NCI-H128 (cell line): ENCODE measurements around the gene SPATA31E1.

ENCODE experiments used
- DNase-seq: peaks from one replicate; lab custom pipeline; 2025; ENCODE audit not compliant: unreplicated experiment; lab: John Stamatoyannopoulos, UW

Gene SPATA31E1

GRCh38 chr9:87862536-87863268 lies 20.0 kb upstream of the SPATA31E1 start:
- no peak for DNase-seq

- no peak for DNase-seq
These were observed 18.7 kb upstream of the SPATA31E1 start for GRCh38 chr9:87863882-87864465.

- no peak for DNase-seq
These were observed 17.8 kb upstream of the SPATA31E1 start for GRCh38 chr9:87864915-87865314.

GRCh38 chr9:87865626-87866025 lies 17.1 kb upstream of the SPATA31E1 start:
- no peak for DNase-seq

GRCh38 chr9:87867391-87867790 lies 15.3 kb upstream of the SPATA31E1 start:
- DNase-seq, result no peak

- no peak for DNase-seq
These were observed 14.5 kb upstream of the SPATA31E1 start for GRCh38 chr9:87868175-87868574.

- no peak for DNase-seq
These were observed 14.0 kb upstream of the SPATA31E1 start for GRCh38 chr9:87868635-87869034.

- DNase-seq, result no peak
These were observed 13.6 kb upstream of the SPATA31E1 start for GRCh38 chr9:87869082-87869481.

- DNase-seq, result no peak
These were observed 11.1 kb upstream of the SPATA31E1 start for GRCh38 chr9:87871425-87872078.

GRCh38 chr9:87872079-87872624 lies 10.5 kb upstream of the SPATA31E1 start:
- DNase-seq, result no peak

- DNase-seq, result no peak
These were observed 8.9 kb upstream of the SPATA31E1 start for GRCh38 chr9:87873607-87874303.

- DNase-seq, result no peak
These were observed 8.4 kb upstream of the SPATA31E1 start for GRCh38 chr9:87874304-87874623.

GRCh38 chr9:87875060-87875459 lies 7.6 kb upstream of the SPATA31E1 start:
- DNase-seq, result no peak

- no peak for DNase-seq
These were observed 6.7 kb upstream of the SPATA31E1 start for GRCh38 chr9:87875831-87876545.

- no peak for DNase-seq
These were observed 6.0 kb upstream of the SPATA31E1 start for GRCh38 chr9:87876708-87877107.

- no peak for DNase-seq
These were observed 3.6 kb upstream of the SPATA31E1 start for GRCh38 chr9:87878989-87879511.

- DNase-seq, result no peak
These were observed 2.6 kb upstream of the SPATA31E1 start for GRCh38 chr9:87880116-87880515.

- no peak for DNase-seq
These were observed 2.0 kb upstream of the SPATA31E1 start for GRCh38 chr9:87880683-87881082.

- no peak for DNase-seq
These were observed 597 bp downstream of the SPATA31E1 start for GRCh38 chr9:87883274-87883673.

GRCh38 chr9:87883990-87884389 lies 1.3 kb downstream of the SPATA31E1 start:
- DNase-seq, result no peak
